ENCODE data around the gene RTKN2. TPM values are rescaled to one million over a fixed set of nuclear protein-coding genes. Genes with fewer than 3 reads are reported as not detected.

The RTKN2 gene
- total RNA-seq, 1 donor from 2014 or later: 5.0 TPM

DNA sequence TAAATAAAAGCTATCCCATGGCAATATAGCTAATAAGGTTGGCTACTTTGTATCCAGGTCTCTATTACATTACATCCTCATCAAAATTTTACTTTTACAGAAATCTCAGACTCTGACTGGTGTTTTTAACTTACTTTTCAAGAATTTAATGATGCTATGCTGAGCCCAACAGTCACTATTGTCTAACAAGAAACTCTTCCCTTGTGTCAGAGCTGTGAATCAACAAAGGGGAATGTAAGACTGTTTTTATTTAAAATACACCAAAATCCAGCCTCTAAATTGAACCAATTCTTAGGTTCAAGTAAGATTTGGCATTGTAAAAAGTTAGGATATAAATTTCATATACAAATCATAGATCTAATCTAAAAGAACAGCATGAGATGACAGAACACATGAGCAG lies 7.0 kb downstream of the RTKN2 start:
- intact Hi-C loops (cut with micrococcal nuclease): loop anchor here (10.0 kb wide), 1 partner anchor 873 kb away; the partner anchor contains the start of gene NRBF2

- intact Hi-C loops (cut with micrococcal nuclease): loop anchor here (10.0 kb wide), 1 partner anchor 875 kb away; the partner anchor contains the start of gene NRBF2
Measured at GRCh38 chr10:62259998-62260397, 8.6 kb downstream of the RTKN2 start.

DNA sequence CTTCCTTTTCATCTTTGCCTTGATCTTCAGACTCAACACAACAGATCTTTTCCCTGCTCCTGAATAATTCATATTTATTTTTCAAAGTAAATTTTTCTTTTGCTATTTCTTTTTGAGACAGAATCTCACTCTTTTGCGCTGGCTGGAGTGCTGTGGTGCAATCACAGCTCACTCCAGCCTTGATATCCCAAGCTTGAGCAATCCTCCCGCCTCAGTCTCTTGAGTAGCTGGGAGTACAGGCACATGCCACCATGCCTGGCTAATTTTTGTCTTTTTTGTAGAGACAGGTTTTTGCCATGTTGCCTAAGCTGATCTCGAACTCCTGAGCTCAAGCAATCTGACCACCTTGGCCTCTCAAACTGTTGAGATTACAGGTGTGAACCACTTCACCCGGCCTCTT lies 9.2 kb downstream of the RTKN2 start:
- intact Hi-C loops (cut with micrococcal nuclease): no loop called here

- intact Hi-C loops (cut with micrococcal nuclease): no loop called here
Measured at GRCh38 chr10:62258926-62259325, 9.7 kb downstream of the RTKN2 start.

DNA sequence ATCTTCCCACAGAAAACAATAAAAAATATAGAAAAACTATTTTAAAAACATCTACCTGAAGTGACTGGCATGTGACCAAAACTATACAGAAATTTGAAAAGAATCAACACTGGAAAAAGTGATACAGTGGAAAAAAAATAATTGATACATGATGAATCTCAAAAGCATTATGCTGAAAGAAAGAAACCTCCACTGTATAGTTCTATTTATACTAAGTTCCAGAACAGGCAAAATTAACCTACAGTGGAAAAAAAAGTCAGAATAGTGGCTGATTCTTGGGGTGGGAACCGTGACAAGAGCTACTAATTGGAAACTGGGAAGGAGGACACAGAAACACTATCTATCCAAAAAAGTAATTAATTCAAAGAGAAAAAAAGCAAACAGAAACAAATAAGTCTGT lies 14.9 kb downstream of the RTKN2 start:
- intact Hi-C loops (cut with micrococcal nuclease): no loop called here

GRCh38 chr10:62252051-62252450 lies 16.6 kb downstream of the RTKN2 start:
- intact Hi-C loops (cut with micrococcal nuclease): no loop called here

DNA sequence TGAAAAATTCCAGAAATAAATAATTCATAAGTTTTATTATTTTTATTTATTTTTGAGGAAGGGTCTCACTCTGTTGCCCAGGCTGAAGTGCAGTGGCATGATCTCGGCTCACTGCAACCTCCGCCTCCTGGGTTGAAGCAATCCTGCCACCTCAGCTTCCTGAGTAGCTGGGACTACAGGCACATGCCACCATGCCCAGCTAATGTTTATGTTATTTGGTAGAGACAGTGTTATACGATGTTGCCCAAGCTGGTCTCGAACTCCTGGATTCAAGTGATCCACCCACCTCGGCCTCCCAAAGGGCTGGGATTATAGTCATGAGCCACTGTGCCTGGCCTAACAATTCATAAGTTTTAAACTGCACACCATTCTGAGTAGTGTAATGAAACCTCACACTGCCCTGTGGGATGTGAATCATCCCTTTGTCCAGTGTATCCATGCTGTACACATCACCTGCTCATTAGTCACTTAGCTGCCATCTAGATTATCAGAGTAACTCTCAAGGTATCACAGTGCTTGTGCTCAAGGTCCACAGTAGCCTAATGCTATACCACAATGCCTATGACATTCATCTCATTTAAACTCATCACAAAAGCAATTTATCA lies 17.9 kb downstream of the RTKN2 start:
- intact Hi-C loops (cut with micrococcal nuclease): no loop called here

DNA sequence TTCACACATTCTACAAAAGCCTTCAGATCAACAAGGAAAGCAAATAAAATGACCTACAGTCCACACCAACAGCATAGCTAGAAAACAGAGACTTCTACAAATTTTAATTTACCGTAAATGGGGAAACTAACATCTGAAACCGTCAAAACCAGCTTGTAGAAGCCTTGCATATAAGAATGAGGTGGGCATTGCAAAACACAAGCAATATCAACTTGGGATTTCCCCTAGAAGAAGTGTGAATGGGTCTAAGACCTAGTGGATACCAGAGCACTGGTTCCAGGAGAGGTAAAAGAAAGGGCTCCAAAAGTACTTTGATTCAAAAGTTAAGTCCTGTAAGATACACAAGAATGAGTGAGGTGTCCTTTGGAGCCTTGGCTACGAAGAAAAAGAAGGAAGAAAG lies 18.7 kb downstream of the RTKN2 start:
- intact Hi-C loops (cut with micrococcal nuclease): loop anchor here (5.0 kb wide), 1 partner anchor 128 kb away; no protein-coding TSS in a partner anchor

GRCh38 chr10:62248465-62248864 lies 20.2 kb downstream of the RTKN2 start:
- intact Hi-C loops (cut with micrococcal nuclease): loop anchor here (5.0 kb wide), 1 partner anchor 126 kb away; no protein-coding TSS in a partner anchor

GRCh38 chr10:62244785-62245467 lies 23.7 kb downstream of the RTKN2 start:
- intact Hi-C loops (cut with micrococcal nuclease): loop anchor here (1.0 to 5.0 kb wide), 6 partner anchors 62 to 494 kb away; no protein-coding TSS in a partner anchor

GRCh38 chr10:62244088-62244487 lies 24.6 kb downstream of the RTKN2 start:
- intact Hi-C loops (cut with micrococcal nuclease): loop anchor here (2.0 to 5.0 kb wide), 2 partner anchors 252 to 493 kb away; no protein-coding TSS in a partner anchor

- intact Hi-C loops (cut with micrococcal nuclease): loop anchor here (5.0 kb wide), 1 partner anchor 251 kb away; no protein-coding TSS in a partner anchor
Measured at GRCh38 chr10:62243647-62243997, 25.0 kb downstream of the RTKN2 start.

- intact Hi-C loops (cut with micrococcal nuclease): loop anchor here (5.0 kb wide), 1 partner anchor 251 kb away; no protein-coding TSS in a partner anchor
Measured at GRCh38 chr10:62242965-62243646, 25.5 kb downstream of the RTKN2 start.

GRCh38 chr10:62241521-62241920 lies 27.1 kb downstream of the RTKN2 start:
- intact Hi-C loops (cut with micrococcal nuclease): loop anchor here (5.0 kb wide), 1 partner anchor 249 kb away; no protein-coding TSS in a partner anchor

GRCh38 chr10:62239994-62240393 lies 28.6 kb downstream of the RTKN2 start:
- intact Hi-C loops (cut with micrococcal nuclease): loop anchor here (5.0 kb wide), 1 partner anchor 248 kb away; no protein-coding TSS in a partner anchor

- intact Hi-C loops (cut with micrococcal nuclease): no loop called here
Measured at GRCh38 chr10:62238880-62239279, 29.8 kb downstream of the RTKN2 start.

DNA sequence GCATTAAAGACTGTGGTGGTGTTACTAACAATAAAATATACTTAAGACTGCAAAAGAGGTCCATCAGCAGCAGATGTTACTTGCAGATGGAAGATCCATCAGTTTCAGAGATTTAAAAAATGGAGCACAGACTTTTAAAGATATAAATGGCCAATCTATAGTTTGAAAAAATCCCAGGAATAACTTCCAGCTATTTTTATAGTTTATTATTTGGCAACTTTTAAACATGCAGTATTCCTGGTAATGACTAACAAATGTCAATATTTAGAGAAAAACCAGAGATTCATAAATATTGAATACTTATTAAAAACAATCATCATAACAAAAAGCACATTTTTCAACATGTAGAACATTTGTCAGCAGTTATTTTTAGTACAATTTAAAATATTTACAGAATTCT lies 30.7 kb downstream of the RTKN2 start:
- intact Hi-C loops (cut with micrococcal nuclease): no loop called here

- intact Hi-C loops (cut with micrococcal nuclease): no loop called here
Measured at GRCh38 chr10:62237506-62237905, 31.1 kb downstream of the RTKN2 start.

GRCh38 chr10:62234077-62234605 lies 34.5 kb downstream of the RTKN2 start:
- intact Hi-C loops (cut with micrococcal nuclease): no loop called here

DNA sequence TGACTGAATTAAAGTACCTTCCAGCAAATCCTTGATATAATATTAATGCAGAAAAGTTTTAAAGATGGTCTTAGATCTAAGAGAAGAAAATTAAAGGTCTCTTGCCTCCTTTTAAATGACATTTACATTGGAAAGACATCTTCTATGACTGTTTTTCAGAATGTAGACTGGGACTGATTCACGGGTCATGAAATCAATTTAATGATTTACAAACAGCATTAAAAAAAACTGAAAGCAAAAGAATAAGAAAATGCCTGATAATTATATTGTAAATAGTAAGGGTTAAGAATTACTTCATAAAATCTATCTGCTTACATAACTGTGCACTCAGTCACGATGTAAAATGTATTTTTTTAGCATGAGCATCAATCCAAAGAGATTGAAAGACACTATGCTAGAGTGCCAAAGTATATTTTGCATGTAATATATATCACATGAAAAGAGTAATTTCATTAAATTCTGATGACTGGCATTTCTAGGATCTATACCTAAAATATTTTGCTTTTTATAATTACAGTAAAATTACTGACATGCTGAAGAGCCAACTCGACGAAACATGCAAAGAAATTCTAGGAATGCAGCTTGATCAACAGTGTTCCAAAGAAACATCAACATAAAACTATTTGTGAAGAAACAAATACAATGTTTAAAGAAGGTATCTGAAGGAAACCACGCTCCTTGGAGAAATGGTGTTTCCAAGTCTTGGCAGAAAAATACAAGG lies 35.1 kb downstream of the RTKN2 start:
- intact Hi-C loops (cut with micrococcal nuclease): no loop called here

DNA sequence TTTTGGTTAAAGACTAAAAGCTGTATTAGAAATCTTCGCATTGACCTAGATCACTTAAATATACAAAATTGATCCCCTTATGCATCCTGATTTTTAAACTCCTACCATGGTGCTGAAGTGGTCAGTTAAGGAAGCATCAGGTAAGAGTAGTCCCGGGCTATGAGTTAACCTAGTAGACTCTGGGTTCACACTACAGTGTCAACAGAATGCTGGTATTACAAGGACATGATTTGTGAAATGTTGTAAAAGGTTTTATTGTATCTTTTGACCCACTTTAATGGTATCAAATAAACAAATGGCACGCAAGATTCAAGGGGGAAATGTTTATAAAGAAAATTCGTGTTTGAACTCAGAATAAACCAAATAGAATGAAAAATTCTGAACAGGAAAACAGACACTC lies 36.8 kb downstream of the RTKN2 start:
- intact Hi-C loops (cut with micrococcal nuclease): no loop called here

Data from T-helper 2 cell treated with Interferon-gamma antibody and Interleukin-4, amounts not matched to agents 100 ng/mL and 5 ng/mL, for 36 hours (primary cell).